Gastroesophageal sphincter (tissue), 4 donors: ENCODE results near the gene NAA38. TPM values are rescaled to one million over a fixed set of nuclear protein-coding genes. Genes with fewer than 3 reads are reported as not detected.

ENCODE experiments used
- ATAC-seq: fragments of 150-250 bp; one replicate; pipeline ENCODE4 v1.9.1; 2016; ENCODE audit warnings: mild to moderate bottlenecking, moderate library complexity
- H3K27ac ChIP-seq, 4 donors: fragments of 200-600 bp; sonication (generic) in 3 of 4; 1 replicate in 3 of 4; 2 replicates in 1 of 4; pipeline ENCODE4 v1.5.1; 2016 to 2019
- H3K27me3 ChIP-seq: fragments of 200-600 bp; sonication (generic); one replicate; pipeline ENCODE4 v1.5.1; 2019
- H3K36me3 ChIP-seq, 2 donors: fragments of 200-600 bp; sonication (generic); one replicate each; pipeline ENCODE4 v1.5.1; 2019; ENCODE audit warnings: control low read depth in 1 of 2
- H3K4me1 ChIP-seq, 3 donors: fragments of 200-600 bp; sonication (generic); 1 replicate in 2 of 3; 2 replicates in 1 of 3; pipeline ENCODE4 v1.5.1; 2016 to 2019; ENCODE audit warnings: control low read depth in 2 of 3
- H3K4me3 ChIP-seq, 2 donors: fragments of 200-600 bp; sonication (generic); one replicate each; pipeline ENCODE4 v1.5.1; 2019; ENCODE audit warnings: mild to moderate bottlenecking in 1 of 2, moderate library complexity in 1 of 2
- H3K9me3 ChIP-seq, 3 donors: fragments of 200-600 bp; sonication (generic); one replicate each; pipeline ENCODE4 v1.5.1; 2017 to 2019; ENCODE audit warnings: control low read depth in 2 of 3
- EP300 ChIP-seq: sonication (generic); formaldehyde crosslinking; IDR thresholded peaks from one replicate; pipeline ENCODE4 v1.6.1; 2017; ENCODE audit warnings: antibody characterized with exemption, mild to moderate bottlenecking
- POLR2A ChIP-seq, 2 donors: fragments of 450-650 bp; IDR thresholded peaks; one replicate each; pipeline ENCODE4 v1.6.1; 2017; ENCODE audit warnings: antibody characterized with exemption in 2 of 2, mild to moderate bottlenecking in 2 of 2, moderate library complexity in 1 of 2
- POLR2AphosphoS5 ChIP-seq: sonication (generic); formaldehyde crosslinking; IDR thresholded peaks from one replicate; pipeline ENCODE4 v1.6.1; 2017; ENCODE audit warnings: antibody characterized with exemption
- WGBS, 2 donors: methylation state at CpG; one replicate each; pipeline ENCODE4 v1.1.5; 2018; ENCODE audit warnings: low coverage in 1 of 2; 5-methylcytosine and 5-hydroxymethylcytosine counted together
- total RNA-seq, 4 donors: library from RNA; depleted of rRNA; stranded (reverse); fragments of >200 nt; gene quantifications; one replicate each; pipeline ENCODE4 v1.1.0, GENCODE V29; 2016
- TF ChIP-seq, protein P1 (sequence below), 4 experiments: fragments of 200-600 bp in 2 of 4; fragments of 450-650 bp in 2 of 4; sonication (generic) in 1 of 4; IDR thresholded peaks; one replicate each; pipeline ENCODE4 v1.5.1; 2017 to 2019; ENCODE audit warnings: antibody characterized with exemption in 4 of 4, mild to moderate bottlenecking in 2 of 4, moderate library complexity in 2 of 4

NAA38 gene
- total RNA-seq, 4 donors from 2014 or later: 60.5 to 84.7 (median 69.8) TPM

DNA sequence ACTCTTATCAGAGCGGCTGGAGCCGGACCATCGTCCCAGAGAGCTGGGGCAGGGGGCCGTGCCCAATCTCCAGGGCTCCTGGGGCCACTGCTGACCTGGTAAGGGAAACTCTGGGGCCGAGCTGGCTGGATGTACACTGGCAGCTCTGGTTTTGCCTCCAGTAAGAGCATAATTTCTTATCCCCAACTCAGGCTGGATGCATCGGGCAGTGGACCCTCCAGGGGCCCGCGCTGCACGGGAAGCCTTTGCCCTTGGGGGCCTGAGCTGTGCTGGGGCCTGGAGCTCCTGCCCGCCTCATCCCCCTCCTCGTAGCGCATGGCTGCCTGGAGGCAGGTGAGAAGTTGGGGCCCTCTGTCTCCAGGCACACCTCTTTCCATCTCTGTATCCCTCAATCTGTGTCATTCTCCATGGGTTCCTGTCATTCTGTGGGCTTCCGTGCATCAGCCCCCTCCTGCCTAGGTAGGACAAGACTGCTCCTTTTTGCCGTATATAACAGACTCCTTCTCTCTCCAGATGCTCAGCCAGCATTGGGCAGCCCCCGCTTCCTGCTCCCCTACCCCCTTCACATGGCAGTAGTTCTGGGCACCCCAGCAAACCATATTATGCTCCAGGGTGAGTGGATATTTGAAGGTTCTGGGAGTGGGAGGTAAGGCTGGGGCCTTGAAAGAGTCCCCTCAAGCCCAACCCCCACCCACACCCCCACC is 11.8 kb downstream of the NAA38 start:
- Histone ChIP-seq H3K27ac (peak overlapping the region; percentile 60 to 99 (median 94)), H3K4me3 (peak overlapping the region in 1 of 2 donors; percentile 84), H3K36me3 (peaks cover 0 to 58% of the 10 kb centered on the region in 2 donors), H3K9me3 (no peaks in the 10 kb centered on the region), H3K4me1 (peaks cover 4 to 51% (median 14%) of the 10 kb centered on the region in 3 donors), H3K27me3 (no peaks in the 10 kb centered on the region)
- WGBS, 2 donors: 64 to 84% methylated on average over 6 to 11 of the region's 15 CpGs
- ATAC-seq: no peak
- TF ChIP-seq, protein P1, sequence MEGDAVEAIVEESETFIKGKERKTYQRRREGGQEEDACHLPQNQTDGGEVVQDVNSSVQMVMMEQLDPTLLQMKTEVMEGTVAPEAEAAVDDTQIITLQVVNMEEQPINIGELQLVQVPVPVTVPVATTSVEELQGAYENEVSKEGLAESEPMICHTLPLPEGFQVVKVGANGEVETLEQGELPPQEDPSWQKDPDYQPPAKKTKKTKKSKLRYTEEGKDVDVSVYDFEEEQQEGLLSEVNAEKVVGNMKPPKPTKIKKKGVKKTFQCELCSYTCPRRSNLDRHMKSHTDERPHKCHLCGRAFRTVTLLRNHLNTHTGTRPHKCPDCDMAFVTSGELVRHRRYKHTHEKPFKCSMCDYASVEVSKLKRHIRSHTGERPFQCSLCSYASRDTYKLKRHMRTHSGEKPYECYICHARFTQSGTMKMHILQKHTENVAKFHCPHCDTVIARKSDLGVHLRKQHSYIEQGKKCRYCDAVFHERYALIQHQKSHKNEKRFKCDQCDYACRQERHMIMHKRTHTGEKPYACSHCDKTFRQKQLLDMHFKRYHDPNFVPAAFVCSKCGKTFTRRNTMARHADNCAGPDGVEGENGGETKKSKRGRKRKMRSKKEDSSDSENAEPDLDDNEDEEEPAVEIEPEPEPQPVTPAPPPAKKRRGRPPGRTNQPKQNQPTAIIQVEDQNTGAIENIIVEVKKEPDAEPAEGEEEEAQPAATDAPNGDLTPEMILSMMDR (IDR thresholded peaks at IDR 0.05): no peak
- TF ChIP-seq POLR2AphosphoS5 (no peak), EP300 (no peak), POLR2A (IDR thresholded peaks at IDR 0.05) (no peak)

DNA sequence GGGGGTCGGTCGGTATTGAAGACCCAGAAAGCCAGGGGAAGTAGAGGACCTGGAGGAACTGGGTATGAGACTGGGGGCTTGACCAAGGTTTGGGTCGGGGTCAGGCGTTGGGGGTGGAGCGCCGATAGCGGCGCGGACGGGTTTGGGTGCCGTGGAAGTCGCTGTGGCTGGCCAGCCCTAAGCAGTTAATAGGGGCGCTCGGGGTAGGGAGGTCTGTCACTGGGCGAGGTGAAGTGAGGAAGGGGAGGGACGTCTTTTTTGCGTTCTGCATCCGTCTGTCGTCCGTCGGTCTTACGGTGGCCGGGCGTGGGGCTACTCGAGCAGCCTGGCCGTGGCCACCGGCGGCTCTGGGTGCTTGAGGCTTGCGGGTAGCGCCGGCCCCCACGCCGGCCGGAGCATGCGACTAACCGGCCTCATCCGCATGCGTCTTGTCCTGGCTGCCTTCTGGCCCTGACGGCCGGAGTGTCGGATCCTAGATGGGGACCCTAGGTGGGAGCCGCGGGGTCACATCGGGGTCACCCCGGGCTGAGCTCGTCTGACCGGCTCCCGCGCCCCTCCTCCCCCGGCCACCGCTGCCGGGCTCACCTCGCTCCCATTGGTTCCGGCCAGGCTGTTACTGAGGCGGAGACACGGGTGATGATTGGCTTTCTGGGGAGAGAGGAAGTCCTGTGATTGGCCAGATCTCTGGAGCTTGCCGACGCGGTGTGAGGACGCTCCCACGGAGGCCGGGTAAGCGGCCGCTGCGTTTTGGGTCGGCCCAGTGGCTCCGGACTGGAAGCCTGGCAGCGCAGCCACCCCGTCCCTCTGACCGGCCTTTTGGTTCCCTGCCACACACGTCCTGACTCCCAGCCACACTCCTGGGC is 12.8 kb downstream of the NAA38 start:
- Histone ChIP-seq H3K4me1 (peaks cover 4 to 61% (median 16%) of the 10 kb centered on the region in 3 donors), H3K9me3 (no peaks in the 10 kb centered on the region), H3K27ac (peak overlapping the region; percentile 78 to 99 (median 94)), H3K27me3 (no peaks in the 10 kb centered on the region), H3K36me3 (peaks cover 0 to 58% of the 10 kb centered on the region in 2 donors), H3K4me3 (peak overlapping the region; percentile 68 to 84)
- TF ChIP-seq, protein P1 (IDR thresholded peaks at IDR 0.05): no peak
- no peak for TF ChIP-seq EP300
- peak; percentile 60 for TF ChIP-seq POLR2AphosphoS5
- peak; percentile 32 to 54 for TF ChIP-seq POLR2A (IDR thresholded peaks at IDR 0.05)
- 0% methylated on average over 1 to 14 of the region's 71 CpGs for WGBS, 2 donors
- peak; percentile 82 for ATAC-seq

DNA sequence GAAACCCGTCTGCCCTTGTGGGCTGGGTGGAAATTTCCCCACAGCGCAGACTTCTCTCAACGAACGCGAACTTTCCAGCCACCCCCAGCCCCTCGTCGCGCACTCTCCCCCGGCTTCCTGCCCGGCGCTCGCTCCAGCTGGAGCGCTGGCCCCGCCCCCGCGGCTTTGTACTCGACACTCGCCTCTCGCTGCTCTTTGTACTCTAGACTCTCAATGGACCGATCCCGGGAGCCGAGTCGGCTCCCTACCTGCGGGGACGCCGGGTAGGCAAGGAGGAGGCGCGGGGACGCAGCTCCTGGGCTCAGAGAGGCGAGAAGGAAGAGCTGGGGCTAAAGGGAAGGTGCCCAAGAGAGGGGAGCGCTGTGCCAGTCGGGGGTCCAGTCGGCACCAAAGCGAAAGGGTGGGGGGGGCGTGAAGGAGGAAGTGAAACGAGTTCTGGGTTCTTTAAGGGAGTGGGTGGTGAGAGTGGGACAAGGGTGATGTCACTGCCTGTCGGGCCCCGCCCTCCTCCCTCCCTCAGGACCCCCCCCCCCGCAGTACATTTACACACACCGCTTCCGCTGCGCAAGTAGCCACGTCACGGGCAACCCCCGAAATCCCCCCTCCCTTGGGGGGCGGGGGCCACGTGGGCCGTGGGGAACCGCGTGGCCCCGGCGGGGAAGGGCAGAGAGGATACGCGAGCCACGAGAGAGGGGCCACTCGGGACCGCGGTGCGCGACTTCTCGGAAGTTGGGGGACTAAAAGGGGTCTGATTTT is 13.6 kb downstream of the NAA38 start:
- H3K4me1 ChIP-seq: peaks cover 4 to 69% (median 24%) of the 10 kb centered on the region in 3 donors
- 0 to 1% methylated on average over 3 to 15 of the region's 61 CpGs for WGBS, 2 donors

DNA sequence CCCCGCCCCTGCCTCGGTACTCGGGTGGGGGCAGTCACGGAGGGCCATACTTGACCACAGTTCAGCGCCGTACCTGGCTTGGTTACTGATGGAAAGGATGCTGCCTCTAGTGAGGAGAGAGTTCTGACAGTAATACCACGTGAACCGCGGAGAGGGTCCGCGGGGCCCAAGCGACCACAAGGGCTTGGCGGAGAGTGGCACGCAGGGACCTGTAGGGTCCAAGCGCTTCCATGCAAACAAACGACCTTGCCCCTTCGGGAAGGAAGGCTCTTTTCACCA is 14.2 kb downstream of the NAA38 start:
- TF ChIP-seq, protein P1 (IDR thresholded peaks at IDR 0.05): no peak
- no CpG with 5 or more reads among the region's 17 CpGs for WGBS, 2 donors
- no peak for ATAC-seq

More for the DNA sequence above, 13.6 kb downstream of the NAA38 start:
- TF ChIP-seq, protein P1 (IDR thresholded peaks at IDR 0.05): no peak
- peak in 1 of 2 donors; percentile 14 for TF ChIP-seq POLR2A (IDR thresholded peaks at IDR 0.05)
- peak; percentile 32 for TF ChIP-seq POLR2AphosphoS5
- no peak for TF ChIP-seq EP300
- peak overlapping the region; percentile 78 to 99 (median 94) for H3K27ac ChIP-seq
- peak overlapping the region; percentile 68 to 84 for H3K4me3 ChIP-seq
- H3K27me3 ChIP-seq: no peaks in the 10 kb centered on the region
- no peaks in the 10 kb centered on the region for H3K9me3 ChIP-seq
- peak; percentile 8 for ATAC-seq
- peaks cover 0 to 49% of the 10 kb centered on the region in 2 donors for H3K36me3 ChIP-seq

More for the DNA sequence above, 14.2 kb downstream of the NAA38 start:
- H3K4me3 ChIP-seq: peak overlapping the region; percentile 68 to 84
- H3K36me3 ChIP-seq: peaks cover 0 to 44% of the 10 kb centered on the region in 2 donors
- peak overlapping the region; percentile 78 to 99 (median 94) for H3K27ac ChIP-seq
- no peaks in the 10 kb centered on the region for H3K27me3 ChIP-seq
- H3K9me3 ChIP-seq: no peaks in the 10 kb centered on the region
- peaks cover 4 to 74% (median 29%) of the 10 kb centered on the region in 3 donors for H3K4me1 ChIP-seq
